WERI-Rb-1 (cell line): ENCODE data around the gene KCNH1.

Experiments
- DNase-seq: peaks from one replicate; pipeline ENCODE4 v3.0.0-alpha.2; 2020
- H3K27ac ChIP-seq: fragments of 250-450 bp; sonication (Bioruptor Pico); 2 replicates; pipeline ENCODE4 v1.5.1; 2020; ENCODE audit warnings: mild to moderate bottlenecking, moderate library complexity
- H3K27me3 ChIP-seq: fragments of 250-450 bp; sonication (Bioruptor Pico); 2 replicates; pipeline ENCODE4 v1.5.1; 2021; ENCODE audit warnings: mild to moderate bottlenecking, low read depth, moderate library complexity; ENCODE audit not compliant: insufficient read depth, severe bottlenecking
- H3K36me3 ChIP-seq: fragments of 250-450 bp; sonication (Bioruptor Pico); 2 replicates; pipeline ENCODE4 v1.5.1; 2020; ENCODE audit warnings: mild to moderate bottlenecking, moderate library complexity
- H3K4me3 ChIP-seq: 2 replicates; pipeline ENCODE4 v1.5.1; 2011; ENCODE audit warnings: low read depth, mild to moderate bottlenecking, control low read depth, low read length
- H3K9me3 ChIP-seq: fragments of 250-450 bp; sonication (Bioruptor Pico); 2 replicates; pipeline ENCODE4 v1.5.1; 2021; ENCODE audit warnings: mild to moderate bottlenecking, moderate library complexity; ENCODE audit not compliant: severe bottlenecking
- TF ChIP-seq, protein P1 (sequence below): IDR thresholded peaks from 2 replicates; pipeline ENCODE4 v1.5.1; 2011; ENCODE audit warnings: low read depth, mild to moderate bottlenecking, control low read depth, inconsistent platforms, low read length

KCNH1 gene

DNA sequence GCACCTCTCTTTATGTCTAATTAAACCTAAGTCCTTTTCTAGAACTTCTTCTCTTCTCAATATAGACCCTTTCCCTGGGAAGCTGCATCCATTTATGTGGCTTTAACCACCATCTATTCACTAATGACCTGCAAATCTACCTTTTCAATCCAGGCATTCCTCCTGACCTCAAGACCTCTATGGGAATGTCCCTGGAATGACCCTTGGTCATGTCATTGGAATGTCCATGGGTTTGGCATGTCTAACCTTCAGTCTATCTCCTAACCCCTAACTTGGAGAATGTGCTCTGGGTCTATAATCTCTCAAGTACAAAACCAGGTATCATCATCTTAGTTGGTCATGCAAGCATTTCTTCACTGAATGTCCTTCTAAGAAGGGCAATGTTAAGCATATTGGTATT is 196.1 kb downstream of the KCNH1 start:
- H3K9me3 ChIP-seq, result peaks cover 1% of the 10 kb centered on the region
- TF ChIP-seq, protein P1, sequence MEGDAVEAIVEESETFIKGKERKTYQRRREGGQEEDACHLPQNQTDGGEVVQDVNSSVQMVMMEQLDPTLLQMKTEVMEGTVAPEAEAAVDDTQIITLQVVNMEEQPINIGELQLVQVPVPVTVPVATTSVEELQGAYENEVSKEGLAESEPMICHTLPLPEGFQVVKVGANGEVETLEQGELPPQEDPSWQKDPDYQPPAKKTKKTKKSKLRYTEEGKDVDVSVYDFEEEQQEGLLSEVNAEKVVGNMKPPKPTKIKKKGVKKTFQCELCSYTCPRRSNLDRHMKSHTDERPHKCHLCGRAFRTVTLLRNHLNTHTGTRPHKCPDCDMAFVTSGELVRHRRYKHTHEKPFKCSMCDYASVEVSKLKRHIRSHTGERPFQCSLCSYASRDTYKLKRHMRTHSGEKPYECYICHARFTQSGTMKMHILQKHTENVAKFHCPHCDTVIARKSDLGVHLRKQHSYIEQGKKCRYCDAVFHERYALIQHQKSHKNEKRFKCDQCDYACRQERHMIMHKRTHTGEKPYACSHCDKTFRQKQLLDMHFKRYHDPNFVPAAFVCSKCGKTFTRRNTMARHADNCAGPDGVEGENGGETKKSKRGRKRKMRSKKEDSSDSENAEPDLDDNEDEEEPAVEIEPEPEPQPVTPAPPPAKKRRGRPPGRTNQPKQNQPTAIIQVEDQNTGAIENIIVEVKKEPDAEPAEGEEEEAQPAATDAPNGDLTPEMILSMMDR, result no peak
- H3K27ac ChIP-seq, result no peak overlapping the region
- no peak overlapping the region for H3K4me3 ChIP-seq
- H3K36me3 ChIP-seq, result no peaks in the 10 kb centered on the region
- H3K27me3 ChIP-seq, result no peaks in the 10 kb centered on the region
- DNase-seq, result no peak

DNA sequence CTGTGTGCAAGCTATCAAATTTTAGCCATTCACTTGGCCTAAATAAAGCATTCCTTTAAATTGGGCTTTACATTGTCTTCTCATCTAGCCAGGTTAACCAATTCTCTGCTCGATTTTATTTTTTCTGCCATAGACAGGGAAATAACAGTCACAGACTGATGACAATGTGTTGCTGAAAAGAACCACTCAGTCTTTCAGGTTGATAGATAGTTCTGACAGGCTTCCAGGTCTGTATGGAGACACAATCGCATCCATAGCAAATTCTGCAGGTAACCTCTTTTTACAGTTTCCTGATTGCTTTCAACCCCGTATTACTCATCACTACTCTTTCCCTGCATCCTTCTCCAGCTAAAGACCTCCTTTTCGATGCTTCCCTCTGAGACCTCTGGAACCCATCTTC is 198.0 kb downstream of the KCNH1 start:
- Histone ChIP-seq H3K9me3 (peaks cover 2% of the 10 kb centered on the region), H3K4me3 (no peak overlapping the region), H3K27me3 (no peaks in the 10 kb centered on the region), H3K36me3 (no peaks in the 10 kb centered on the region), H3K27ac (no peak overlapping the region)
- TF ChIP-seq, protein P1, result no peak
- DNase-seq, result no peak

DNA sequence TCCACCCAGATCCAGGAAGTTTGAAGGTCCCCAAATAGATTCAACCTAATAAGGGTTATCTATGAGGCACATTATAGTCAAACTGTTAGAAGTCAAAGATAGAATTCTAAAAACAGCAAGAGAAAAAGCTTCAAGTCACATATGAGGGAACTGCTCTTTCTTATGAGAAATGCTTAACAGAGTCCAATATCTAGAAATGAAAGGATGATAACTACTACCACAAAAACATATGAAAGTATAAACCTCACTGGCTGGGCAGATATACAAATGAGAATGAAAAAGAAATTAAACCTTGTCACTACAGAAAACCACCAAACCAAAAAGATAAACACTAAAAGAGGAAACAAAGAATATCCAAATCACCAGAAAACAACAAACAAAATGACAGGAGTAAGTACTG is 201.8 kb downstream of the KCNH1 start:
- H3K36me3 ChIP-seq, result no peaks in the 10 kb centered on the region

DNA sequence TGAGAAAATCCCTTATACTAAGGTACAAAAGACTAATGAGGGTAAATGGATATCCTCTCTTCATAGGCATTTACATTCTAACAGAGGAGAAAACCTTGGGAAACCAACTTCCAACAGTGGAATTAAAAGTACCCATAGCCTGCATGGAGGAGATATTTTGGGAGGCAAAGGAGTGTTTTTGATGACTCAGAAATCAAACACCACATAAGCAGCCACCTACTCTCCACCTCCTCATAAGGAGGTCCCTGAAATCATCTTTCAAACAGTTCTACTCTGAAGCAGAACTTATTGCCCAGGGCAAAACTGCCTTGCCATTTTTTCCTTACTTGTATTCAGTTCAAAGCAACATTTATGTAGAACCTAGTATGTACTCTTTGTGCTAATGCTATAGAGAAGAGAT is 211.3 kb downstream of the KCNH1 start:
- H3K36me3 ChIP-seq, result no peaks in the 10 kb centered on the region
- no peak overlapping the region for H3K27ac ChIP-seq
- TF ChIP-seq, protein P1, result no peak
- no peak for DNase-seq
- H3K4me3 ChIP-seq, result no peak overlapping the region
- peaks cover 5% of the 10 kb centered on the region for H3K27me3 ChIP-seq
- peaks cover 6% of the 10 kb centered on the region for H3K9me3 ChIP-seq

More for the DNA sequence above, 201.8 kb downstream of the KCNH1 start:
- H3K4me3 ChIP-seq, result no peak overlapping the region
- H3K27ac ChIP-seq, result no peak overlapping the region
- TF ChIP-seq, protein P1, result no peak
- H3K9me3 ChIP-seq, result peaks cover 5% of the 10 kb centered on the region
- DNase-seq, result no peak
- no peaks in the 10 kb centered on the region for H3K27me3 ChIP-seq

DNA sequence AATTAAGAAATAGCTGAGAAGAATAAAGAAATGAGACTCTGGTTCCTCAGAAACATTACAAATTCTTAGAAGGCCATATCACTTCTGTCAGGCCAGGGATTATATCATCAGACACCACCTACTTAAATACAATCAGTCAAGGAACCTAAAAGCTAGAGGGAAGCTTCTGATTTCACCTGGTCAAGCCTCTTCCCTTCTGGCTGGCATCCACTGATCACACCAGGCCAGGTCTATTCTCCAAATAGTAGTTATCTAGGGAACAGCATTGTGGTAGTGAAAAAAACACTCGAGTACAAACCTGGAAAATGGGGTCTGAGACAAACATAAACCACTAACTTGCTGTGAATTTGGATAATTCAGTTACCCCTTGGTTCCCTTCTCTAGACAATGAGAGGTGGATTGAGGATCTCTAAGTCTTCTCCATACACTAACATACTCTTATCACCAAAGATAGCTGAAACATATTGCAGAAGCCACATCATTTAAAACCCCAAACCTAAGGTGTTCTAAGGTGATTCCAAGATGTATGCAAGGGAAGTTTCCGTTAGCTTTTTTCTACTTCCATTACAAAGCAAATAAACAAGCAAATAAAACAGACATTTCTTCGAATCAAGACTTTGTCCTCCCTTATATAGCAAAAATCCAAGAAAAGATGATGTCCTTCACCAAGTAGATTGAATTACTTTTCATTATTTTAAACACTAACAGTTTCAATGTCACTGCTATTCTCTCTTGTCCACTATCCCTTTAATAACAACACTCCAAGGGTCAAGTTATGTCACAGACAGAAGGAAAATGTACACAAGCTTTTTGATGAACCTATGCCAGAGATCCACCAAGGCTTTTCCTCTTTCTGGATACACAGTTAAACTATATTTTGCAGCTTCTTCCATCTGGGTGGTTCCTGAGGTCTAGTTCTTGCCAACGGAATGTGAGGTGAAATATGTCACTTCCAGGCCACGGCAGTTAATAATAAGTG is 212.9 kb downstream of the KCNH1 start:
- no peaks in the 10 kb centered on the region for H3K36me3 ChIP-seq
- peaks cover 4% of the 10 kb centered on the region for H3K9me3 ChIP-seq
- H3K27ac ChIP-seq, result no peak overlapping the region
- no peak overlapping the region for H3K4me3 ChIP-seq
- peaks cover 7% of the 10 kb centered on the region for H3K27me3 ChIP-seq
- no peak for DNase-seq
- TF ChIP-seq, protein P1, result no peak

DNA sequence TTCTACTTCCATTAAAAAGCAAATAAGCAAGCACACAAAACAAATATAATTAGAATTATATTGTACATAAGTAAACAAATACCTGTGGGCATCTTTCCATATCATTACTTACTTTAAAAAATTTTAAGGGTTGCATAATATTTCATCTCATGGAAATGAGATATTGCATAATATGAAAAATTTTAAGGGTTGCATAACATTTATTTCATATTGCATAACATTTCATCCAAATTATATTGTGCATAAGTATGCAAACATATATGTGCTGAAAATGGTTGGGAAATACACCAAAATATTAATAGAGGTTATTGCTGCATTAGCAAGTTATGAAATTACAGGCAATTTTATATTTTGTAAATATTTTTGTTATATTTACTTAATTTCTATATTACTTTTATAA is 213.7 kb downstream of the KCNH1 start:
- no peak overlapping the region for H3K27ac ChIP-seq
- no peak overlapping the region for H3K4me3 ChIP-seq
- no peak for DNase-seq
- peaks cover 7% of the 10 kb centered on the region for H3K27me3 ChIP-seq
- H3K9me3 ChIP-seq, result no peaks in the 10 kb centered on the region
- TF ChIP-seq, protein P1, result no peak
- no peaks in the 10 kb centered on the region for H3K36me3 ChIP-seq
